Parathyroid adenoma (tissue), 2 donors: ENCODE measurements around the gene C17orf107.
"Not testable (repeated sequence)": the region's sequence is repeated elsewhere in the genome, so short reads cannot be mapped to it uniquely, and the experiment has no call there.

Source experiments
- H2AFZ ChIP-seq: fragments of 300-600 bp; sonication (generic); one replicate; pipeline ENCODE4 v1.7.0; 2017; ENCODE audit warnings: antibody characterized with exemption, mild to moderate bottlenecking
- H3K27ac ChIP-seq: fragments of 300-600 bp; sonication (generic); one replicate; pipeline ENCODE4 v1.7.0; 2017
- H3K27me3 ChIP-seq: fragments of 300-600 bp; sonication (generic); one replicate; pipeline ENCODE4 v1.7.0; 2017; ENCODE audit warnings: low read length; ENCODE audit not compliant: control insufficient read depth, insufficient read depth
- H3K36me3 ChIP-seq: fragments of 300-600 bp; sonication (generic); one replicate; pipeline ENCODE4 v1.7.0; 2017; ENCODE audit warnings: low read length; ENCODE audit not compliant: control insufficient read depth, insufficient read depth
- H3K4me1 ChIP-seq: fragments of 300-600 bp; sonication (generic); one replicate; pipeline ENCODE4 v1.7.0; 2017; ENCODE audit warnings: control low read depth
- H3K4me2 ChIP-seq: fragments of 300-600 bp; sonication (generic); one replicate; pipeline ENCODE4 v1.7.0; 2017; ENCODE audit warnings: low read length
- H3K4me3 ChIP-seq: fragments of 300-600 bp; sonication (generic); one replicate; pipeline ENCODE4 v1.7.0; 2017; ENCODE audit warnings: low read depth, low read length
- H3K79me2 ChIP-seq: fragments of 300-600 bp; sonication (generic); one replicate; pipeline ENCODE4 v1.7.0; 2017; ENCODE audit warnings: control low read depth
- H3K9ac ChIP-seq: fragments of 300-600 bp; sonication (generic); one replicate; pipeline ENCODE4 v1.7.0; 2017; ENCODE audit warnings: mild to moderate bottlenecking
- H3K9me3 ChIP-seq: fragments of 300-600 bp; sonication (generic); one replicate; pipeline ENCODE4 v1.7.0; 2017; ENCODE audit warnings: low read length; ENCODE audit not compliant: control insufficient read depth
- CTCF ChIP-seq: fragments of 300-600 bp; sonication (generic); IDR thresholded peaks from one replicate; pipeline ENCODE4 v1.7.0; 2017; ENCODE audit warnings: antibody characterized with exemption, mild to moderate bottlenecking
- donor health status: primary hyperparathyroidism.

The C17orf107 gene

GRCh38 chr17:4853208-4853671 lies 46.1 kb upstream of the C17orf107 start:
- H3K27me3 ChIP-seq = no peaks in the 10 kb centered on the region
- H3K9me3 ChIP-seq = no peaks in the 10 kb centered on the region
- H2AFZ ChIP-seq = no peak overlapping the region
- TF ChIP-seq CTCF = no peak
- no peak overlapping the region for H3K27ac ChIP-seq
- H3K4me3 ChIP-seq = no peak overlapping the region
- no peak overlapping the region for H3K9ac ChIP-seq
- H3K79me2 ChIP-seq = peaks cover 29% of the 10 kb centered on the region
- peaks cover 15% of the 10 kb centered on the region for H3K4me1 ChIP-seq
- no peak overlapping the region for H3K4me2 ChIP-seq
- H3K36me3 ChIP-seq = no peaks in the 10 kb centered on the region

GRCh38 chr17:4854111-4854681 lies 45.1 kb upstream of the C17orf107 start:
- Histone ChIP-seq H3K4me1 (peaks cover 21% of the 10 kb centered on the region), H3K27me3 (no peaks in the 10 kb centered on the region), H3K79me2 (peaks cover 32% of the 10 kb centered on the region), H3K36me3 (no peaks in the 10 kb centered on the region), H3K9ac (no peak overlapping the region), H3K4me3 (no peak overlapping the region), H2AFZ (no peak overlapping the region), H3K9me3 (no peaks in the 10 kb centered on the region), H3K4me2 (no peak overlapping the region), H3K27ac (no peak overlapping the region)
- no peak for TF ChIP-seq CTCF

GRCh38 chr17:4856271-4856936 lies 42.9 kb upstream of the C17orf107 start:
- no peak for TF ChIP-seq CTCF
- Histone ChIP-seq H3K36me3 (no peaks in the 10 kb centered on the region), H3K79me2 (peaks cover 35% of the 10 kb centered on the region), H3K27me3 (no peaks in the 10 kb centered on the region), H3K9me3 (no peaks in the 10 kb centered on the region), H3K9ac (no peak overlapping the region), H3K27ac (peak overlapping the region; percentile 12), H3K4me1 (peaks cover 14% of the 10 kb centered on the region), H3K4me2 (no peak overlapping the region), H2AFZ (no peak overlapping the region), H3K4me3 (no peak overlapping the region)

GRCh38 chr17:4856937-4857314 lies 42.4 kb upstream of the C17orf107 start:
- Histone ChIP-seq H2AFZ (no peak overlapping the region), H3K4me1 (peaks cover 14% of the 10 kb centered on the region), H3K27ac (no peak overlapping the region), H3K36me3 (no peaks in the 10 kb centered on the region), H3K9ac (no peak overlapping the region), H3K9me3 (no peaks in the 10 kb centered on the region), H3K4me3 (no peak overlapping the region), H3K79me2 (peaks cover 35% of the 10 kb centered on the region), H3K4me2 (no peak overlapping the region), H3K27me3 (no peaks in the 10 kb centered on the region)
- no peak for TF ChIP-seq CTCF

GRCh38 chr17:4857347-4857746 lies 42.0 kb upstream of the C17orf107 start:
- peaks cover 13% of the 10 kb centered on the region for H3K4me1 ChIP-seq
- not testable (repeated sequence) for H3K36me3 ChIP-seq, H3K9ac ChIP-seq, H3K4me3 ChIP-seq, H3K27me3 ChIP-seq, H3K4me2 ChIP-seq, H2AFZ ChIP-seq, H3K9me3 ChIP-seq
- H3K27ac ChIP-seq = peak overlapping the region; percentile 43
- H3K79me2 ChIP-seq = peaks cover 36% of the 10 kb centered on the region
